Prostate gland (tissue), 2 donors: ENCODE results near the gene NOTO.

ENCODE experiments used
- POLR2A ChIP-seq: fragments of 450-650 bp; IDR thresholded peaks from one replicate; pipeline ENCODE4 v1.6.1; 2016; ENCODE audit warnings: antibody characterized with exemption, mild to moderate bottlenecking
- POLR2AphosphoS5 ChIP-seq: sonication (generic); formaldehyde crosslinking; IDR thresholded peaks from one replicate; pipeline ENCODE4 v1.6.1; 2017; ENCODE audit warnings: antibody characterized with exemption
- TF ChIP-seq, protein P1 (sequence below), 4 experiments: fragments of 200-600 bp in 2 of 4; fragments of 450-650 bp in 2 of 4; sonication (generic) in 2 of 4; IDR thresholded peaks; 1 replicate in 3 of 4; 2 replicates in 1 of 4; pipeline ENCODE4 v1.5.1; 2016 to 2019; ENCODE audit warnings: antibody characterized with exemption in 4 of 4, mild to moderate bottlenecking in 2 of 4, moderate library complexity in 2 of 4

DNA sequence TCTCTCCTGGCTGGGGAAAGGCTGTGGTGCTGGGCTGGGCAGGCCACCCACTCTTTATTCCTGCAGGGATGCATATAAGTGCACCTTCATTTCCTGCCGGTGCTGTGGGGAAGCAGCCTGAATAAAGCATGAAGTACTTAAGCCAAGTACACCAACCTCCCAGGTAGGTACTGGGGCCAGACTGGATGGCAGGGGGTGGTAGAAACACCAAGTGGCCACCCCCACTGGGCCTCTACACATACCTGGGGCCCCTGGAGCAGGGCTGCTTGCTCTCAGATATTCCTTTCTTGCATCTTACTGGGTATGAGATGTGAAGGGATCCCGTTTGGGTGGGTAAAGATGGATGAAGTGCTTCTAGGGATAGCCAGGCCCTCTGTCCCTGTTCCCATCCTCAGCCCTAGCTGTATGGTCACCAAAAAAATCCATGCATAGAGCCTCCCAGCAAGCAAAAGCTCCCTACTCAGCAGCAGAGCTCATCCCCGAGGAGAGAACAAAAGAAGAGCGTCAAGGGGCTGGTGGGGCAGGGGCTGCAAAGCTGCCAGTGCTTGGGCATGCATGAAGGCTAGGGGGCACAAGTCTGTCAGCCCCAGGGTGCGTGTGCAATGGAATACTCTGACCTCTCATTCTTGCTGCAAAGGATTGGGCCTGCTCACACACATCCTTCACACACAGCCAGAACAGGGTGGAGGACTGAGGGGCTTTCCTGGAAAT is 53.7 kb downstream of the NOTO start:
- TF ChIP-seq, protein P1, sequence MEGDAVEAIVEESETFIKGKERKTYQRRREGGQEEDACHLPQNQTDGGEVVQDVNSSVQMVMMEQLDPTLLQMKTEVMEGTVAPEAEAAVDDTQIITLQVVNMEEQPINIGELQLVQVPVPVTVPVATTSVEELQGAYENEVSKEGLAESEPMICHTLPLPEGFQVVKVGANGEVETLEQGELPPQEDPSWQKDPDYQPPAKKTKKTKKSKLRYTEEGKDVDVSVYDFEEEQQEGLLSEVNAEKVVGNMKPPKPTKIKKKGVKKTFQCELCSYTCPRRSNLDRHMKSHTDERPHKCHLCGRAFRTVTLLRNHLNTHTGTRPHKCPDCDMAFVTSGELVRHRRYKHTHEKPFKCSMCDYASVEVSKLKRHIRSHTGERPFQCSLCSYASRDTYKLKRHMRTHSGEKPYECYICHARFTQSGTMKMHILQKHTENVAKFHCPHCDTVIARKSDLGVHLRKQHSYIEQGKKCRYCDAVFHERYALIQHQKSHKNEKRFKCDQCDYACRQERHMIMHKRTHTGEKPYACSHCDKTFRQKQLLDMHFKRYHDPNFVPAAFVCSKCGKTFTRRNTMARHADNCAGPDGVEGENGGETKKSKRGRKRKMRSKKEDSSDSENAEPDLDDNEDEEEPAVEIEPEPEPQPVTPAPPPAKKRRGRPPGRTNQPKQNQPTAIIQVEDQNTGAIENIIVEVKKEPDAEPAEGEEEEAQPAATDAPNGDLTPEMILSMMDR (IDR thresholded peaks at IDR 0.05), result no peak
- TF ChIP-seq POLR2A (no peak), POLR2AphosphoS5 (no peak)
